Uterine smooth muscle cell (primary cell): ENCODE results near the gene ZNF691. TPM values are rescaled to one million over a fixed set of nuclear protein-coding genes. Genes with fewer than 3 reads are reported as not detected.

Source experiments
- total RNA-seq: library from RNA; depleted of rRNA; stranded (reverse); fragments of >200 nt; gene quantifications from 2 replicates; pipeline ENCODE4 v1.2.3, GENCODE V29; 2014

Gene ZNF691
- total RNA-seq: 10.0 and 10.4 TPM in 2 replicates

GRCh38 chr1:42846257-42847110 lies at the start of gene ZNF691:
Gene ZNF691, plus strand, starts transcription at chr1:42846613. Its CDS starts 3,046 bp downstream, at chr1:42849659.

GRCh38 chr1:42816585-42817439 lies 29.6 kb upstream of the ZNF691 start, which contains the start of the genes ERMAP and SVBP:
Gene ERMAP, plus strand, starts transcription at chr1:42817122. Its CDS starts 13,327 bp downstream, at chr1:42830449.
Gene SVBP, minus strand, starts transcription at chr1:42817397. Its CDS starts 853 bp downstream, at chr1:42816544.

Other genes starting within 250 kb of the ZNF691 start
- gene PPIH, start 188.2 kb upstream of the ZNF691 start, total RNA-seq: 27.0 and 52.6 TPM in 2 replicates
- gene YBX1, start 164.2 kb upstream of the ZNF691 start, total RNA-seq: 820 and 977 TPM in 2 replicates
- not detected in 2 replicates for gene CLDN19, start 106.4 kb upstream of the ZNF691 start, total RNA-seq
- gene P3H1, start 79.6 kb upstream of the ZNF691 start, total RNA-seq: 94.4 and 146 TPM in 2 replicates
- 4.8 and 8.2 TPM in 2 replicates for gene C1orf50, start 79.4 kb upstream of the ZNF691 start, total RNA-seq
- gene TMEM269, start 61.6 kb upstream of the ZNF691 start, total RNA-seq: under 0.01 and 0.12 TPM in 2 replicates
- gene ERMAP, start 29.5 kb upstream of the ZNF691 start, total RNA-seq: 10.2 and 18.2 TPM in 2 replicates
- 13.2 and 13.4 TPM in 2 replicates for gene SVBP, start 29.2 kb upstream of the ZNF691 start, total RNA-seq
- 76.0 and 113 TPM in 2 replicates for gene SLC2A1, start 112.3 kb downstream of the ZNF691 start, total RNA-seq